Amniotic stem cell (primary cell): ENCODE measurements around the gene CXCR4.
"Not testable (repeated sequence)": the region's sequence is repeated elsewhere in the genome, so short reads cannot be mapped to it uniquely, and the experiment has no call there.

Experiments
- DNase-seq: peaks from one replicate; lab custom pipeline; 2025; lab: John Stamatoyannopoulos, UW

The CXCR4 gene

DNA sequence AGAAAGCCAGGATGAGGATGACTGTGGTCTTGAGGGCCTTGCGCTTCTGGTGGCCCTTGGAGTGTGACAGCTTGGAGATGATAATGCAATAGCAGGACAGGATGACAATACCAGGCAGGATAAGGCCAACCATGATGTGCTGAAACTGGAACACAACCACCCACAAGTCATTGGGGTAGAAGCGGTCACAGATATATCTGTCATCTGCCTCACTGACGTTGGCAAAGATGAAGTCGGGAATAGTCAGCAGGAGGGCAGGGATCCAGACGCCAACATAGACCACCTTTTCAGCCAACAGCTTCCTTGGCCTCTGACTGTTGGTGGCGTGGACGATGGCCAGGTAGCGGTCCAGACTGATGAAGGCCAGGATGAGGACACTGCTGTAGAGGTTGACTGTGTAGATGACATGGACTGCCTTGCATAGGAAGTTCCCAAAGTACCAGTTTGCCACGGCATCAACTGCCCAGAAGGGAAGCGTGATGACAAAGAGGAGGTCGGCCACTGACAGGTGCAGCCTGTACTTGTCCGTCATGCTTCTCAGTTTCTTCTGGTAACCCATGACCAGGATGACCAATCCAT, 2.7 kb downstream of the CXCR4 start:
- no peak for DNase-seq

DNA sequence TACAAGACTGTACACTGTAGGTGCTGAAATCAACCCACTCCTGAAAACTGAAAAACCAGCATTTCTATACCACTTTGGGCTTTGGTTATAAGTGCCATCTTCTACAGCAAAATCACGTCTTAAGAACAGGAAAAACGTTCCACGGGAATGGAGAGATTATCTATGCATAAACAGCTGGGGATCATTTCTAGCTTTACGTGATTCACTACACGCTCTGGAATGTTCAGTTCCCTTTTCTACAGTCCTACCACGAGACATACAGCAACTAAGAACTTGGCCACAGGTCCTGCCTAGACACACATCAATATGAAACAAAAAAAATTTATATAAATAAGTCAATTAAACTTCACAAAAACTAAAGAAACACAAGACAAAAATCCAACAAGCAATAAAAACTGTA, 3.6 kb downstream of the CXCR4 start:
- no peak for DNase-seq

DNA sequence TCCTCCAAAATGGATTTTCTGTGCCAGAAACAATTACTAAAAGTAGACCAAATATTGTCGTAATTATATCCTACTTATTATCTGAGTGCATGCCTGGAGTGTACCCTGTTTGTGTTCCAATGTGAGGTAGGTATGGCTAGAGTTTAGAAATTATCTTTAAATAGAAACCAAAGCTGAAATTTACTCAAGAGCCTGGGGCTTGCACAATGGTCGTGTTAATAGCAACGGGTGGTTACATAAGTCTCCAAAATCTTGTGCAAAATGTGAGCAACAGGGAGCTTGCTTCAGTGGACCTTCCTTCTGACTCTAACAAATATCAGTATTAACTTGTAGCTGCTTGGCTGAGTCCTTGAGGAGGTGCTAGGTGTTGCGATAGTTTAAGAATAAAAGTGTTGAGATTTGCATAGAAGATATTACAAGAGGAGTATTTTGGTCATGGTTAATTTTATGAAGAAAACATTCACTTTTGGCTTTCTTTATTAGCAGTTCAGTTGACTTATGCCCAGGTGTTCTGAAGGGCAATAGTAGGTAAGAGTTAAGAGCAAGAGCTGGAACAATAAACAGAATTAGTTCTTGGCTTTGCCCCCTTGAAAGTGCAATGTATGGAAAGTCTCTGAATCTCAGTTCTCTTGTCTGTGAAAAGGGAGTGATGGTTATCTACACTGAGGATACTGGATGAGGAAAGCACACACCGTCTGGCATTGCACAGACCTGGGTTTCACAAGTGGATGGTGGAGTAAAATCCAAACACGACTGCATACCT, 4.6 kb downstream of the CXCR4 start:
- no peak for DNase-seq

DNA sequence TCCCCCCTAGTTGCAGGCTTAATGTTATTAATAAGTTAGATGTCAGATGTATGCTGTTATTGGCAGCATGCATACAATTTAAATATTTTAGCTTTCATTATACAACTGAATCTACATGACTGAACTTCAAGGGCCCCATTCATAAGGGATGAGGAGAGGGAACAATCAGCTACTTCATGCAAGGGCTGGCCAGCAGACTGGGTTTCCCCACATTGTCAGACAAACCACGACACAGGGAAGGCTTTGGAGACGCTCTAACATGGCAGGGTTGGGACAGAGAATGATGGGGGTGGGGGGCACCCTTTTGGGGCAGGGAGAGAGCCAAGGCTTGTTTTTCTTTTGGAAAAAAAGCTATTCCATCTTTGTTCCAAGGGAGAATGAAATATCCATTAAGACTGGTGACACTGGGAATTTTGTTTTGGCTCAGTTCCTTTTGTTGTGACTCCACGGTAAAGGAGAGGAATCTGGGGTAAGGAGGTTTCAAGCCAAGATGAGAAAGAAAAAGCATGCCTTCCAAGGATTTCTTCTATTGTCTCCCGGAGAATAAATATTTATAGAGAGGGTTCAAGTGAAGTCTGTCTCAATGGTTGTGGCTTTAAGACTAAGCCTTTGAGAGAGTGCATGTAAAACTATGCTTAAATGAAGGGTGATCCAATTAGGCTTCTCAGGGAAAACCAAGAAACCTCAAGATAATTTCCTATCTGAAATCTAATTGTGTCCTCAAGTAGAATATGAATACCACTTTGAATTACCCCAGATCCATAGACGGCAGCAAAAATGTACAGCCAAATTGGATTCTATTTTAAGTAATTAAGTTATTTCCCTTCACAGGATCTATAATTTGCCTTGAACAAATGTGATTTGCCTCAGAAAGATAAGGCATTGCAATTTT, 5.4 kb downstream of the CXCR4 start:
- no peak for DNase-seq

DNA sequence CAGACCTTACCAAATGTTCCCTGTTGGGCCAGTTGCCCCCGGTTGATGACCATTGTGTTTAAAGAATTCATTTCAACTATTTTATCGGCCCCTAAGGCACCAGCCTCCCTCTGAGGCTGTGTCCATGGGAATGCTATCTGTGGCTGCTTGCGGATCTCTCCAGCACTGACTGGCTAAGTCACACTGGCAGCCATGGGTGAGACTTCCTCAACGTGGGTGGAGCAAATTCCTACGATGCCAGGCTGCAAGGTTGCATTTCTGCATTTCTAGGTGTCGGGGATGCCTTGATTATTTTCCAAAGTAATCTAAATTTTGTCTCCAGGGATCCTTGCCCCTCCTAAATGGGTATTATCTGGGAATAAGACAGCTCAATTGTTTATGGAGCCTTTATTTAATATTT, 6.2 kb downstream of the CXCR4 start:
- DNase-seq = no peak

DNA sequence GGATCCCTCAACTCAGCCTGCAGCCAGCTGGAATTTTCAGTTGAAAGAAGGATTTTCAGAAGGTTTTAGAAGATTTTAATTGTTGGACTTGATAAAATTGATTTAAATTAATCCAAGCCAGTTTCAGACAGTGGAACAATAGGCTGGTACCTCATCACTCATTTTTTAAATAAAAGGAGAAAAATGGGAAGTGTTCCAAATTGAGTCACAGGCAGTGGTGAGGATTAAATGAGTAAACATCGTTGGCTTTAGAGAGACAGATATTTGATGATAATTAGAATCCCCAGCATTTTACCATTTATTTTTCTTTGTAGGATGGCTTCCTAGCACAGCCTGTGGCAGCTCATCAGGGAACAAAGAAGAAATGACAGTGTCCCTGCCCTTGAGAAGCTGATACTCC, 7.4 kb downstream of the CXCR4 start:
- no peak for DNase-seq

DNA sequence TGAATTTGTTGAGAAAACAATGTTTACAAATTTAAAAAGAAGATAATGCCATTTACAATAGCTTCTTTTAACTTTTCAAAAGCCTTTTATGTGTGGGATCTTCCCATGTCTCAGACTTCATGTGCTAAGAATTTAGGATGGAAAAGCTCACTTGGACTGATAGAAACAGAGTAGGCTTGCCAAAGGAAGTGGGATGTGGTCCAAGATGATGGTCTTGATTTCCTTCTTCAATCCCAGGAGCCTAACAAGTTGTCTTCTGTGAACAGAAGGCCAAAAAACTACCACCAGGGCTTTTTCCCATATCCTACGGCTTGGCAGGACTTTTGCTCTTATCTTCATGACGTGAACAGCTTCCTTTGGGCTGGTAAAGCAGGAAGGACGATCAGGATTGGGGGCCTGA, 9.5 kb downstream of the CXCR4 start:
- no peak for DNase-seq

DNA sequence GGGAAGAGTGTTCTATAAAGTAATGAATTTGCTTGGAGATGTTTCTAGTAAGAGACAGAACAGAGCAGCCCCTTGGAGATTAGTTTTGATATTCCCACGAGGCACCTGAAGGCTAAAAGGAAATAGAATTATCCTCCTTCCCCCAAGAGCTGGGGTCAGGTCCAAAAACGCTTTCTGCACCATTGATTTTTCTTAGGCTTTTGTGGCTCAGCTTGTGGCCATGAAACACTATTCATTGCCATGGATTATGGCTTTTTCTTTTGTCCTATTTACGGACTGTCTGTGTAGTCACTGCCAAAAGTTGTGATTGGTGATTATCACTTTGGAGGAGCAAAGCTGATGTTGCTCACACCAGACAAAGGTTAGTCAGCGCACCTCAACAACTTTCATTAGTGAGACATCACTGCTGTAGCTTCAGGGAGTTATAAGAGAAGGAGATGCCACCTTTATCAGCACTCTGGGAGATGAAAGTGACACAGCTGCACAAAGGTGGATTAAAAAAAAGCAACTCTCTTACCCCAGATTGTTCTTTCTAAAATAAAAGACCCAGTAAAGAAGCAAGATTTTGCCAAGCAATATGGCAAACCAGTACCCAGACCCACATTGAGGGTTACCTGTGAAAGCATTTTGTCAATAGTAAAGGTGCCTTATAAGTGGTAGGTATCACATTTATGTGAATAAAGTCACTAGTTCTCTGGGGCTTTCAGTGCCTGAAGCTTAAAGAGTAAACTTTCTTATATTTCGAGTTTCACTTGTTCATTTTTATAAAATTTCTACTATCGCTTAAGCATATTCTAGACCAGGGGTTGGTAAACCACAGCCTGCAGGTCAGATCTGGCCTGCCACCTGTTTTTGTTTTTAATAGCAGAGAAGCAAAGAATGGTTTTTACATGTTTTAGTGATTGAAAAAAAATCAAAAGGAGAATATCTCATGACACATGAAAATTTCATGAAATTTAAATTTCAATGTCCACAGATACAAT, 10.6 kb downstream of the CXCR4 start:
- DNase-seq = no peak

DNA sequence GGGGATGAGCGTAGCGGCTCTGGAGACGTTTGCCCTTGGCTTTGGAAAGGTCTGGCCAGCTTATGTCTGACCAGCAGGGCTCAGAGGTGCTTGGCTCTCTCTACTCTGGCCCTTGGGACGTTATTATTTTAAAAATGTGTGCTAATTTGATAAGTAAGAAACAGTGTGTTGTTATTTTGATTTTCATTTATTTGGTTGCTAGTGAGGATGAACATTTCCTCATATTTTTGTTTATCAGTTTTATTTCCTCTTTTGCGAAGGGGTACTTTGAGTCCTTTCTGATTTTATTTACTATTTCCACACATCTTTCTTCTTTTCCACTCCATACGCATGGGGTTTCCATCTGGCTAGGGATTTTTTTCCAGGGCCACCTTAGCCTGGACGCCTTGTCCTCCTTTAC, 11.4 kb downstream of the CXCR4 start:
- no peak for DNase-seq

DNA sequence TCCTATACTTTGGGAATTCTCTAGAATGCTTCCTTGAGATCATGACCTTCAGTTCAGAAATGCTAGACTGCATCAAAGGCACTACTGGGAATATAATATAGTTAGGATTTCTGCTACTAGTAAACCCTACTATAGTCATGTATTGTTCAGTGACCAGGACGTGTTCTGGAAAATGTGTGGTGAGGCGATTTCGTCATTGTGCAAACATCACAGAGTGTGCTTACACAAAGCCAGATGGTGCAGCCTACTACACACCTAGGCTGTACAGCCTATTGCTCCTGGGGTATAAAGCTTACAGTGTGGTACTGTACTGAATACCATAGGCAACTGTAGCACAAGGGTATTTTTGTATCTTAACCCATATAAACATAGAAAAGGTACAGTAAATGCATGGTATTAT, 13.0 kb downstream of the CXCR4 start:
- no peak for DNase-seq

DNA sequence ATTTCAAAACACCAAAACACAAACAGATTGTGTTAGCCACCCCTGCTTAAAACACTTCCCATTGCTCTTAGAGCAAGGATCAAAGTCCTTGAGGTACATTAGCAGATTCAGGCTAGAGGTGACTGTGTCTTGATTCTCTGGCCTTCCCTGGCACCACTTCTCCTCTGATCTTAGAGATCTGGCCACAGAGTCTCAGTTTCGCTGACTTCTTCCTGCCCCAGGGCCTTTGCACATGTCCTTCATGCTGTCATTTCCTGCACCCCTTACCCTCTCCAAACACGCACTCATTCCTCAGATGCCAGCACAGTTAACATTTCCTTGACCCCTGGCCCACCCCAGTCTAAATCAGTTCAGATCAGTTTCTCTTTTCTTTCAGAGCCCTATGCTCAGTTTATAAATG, 16.9 kb downstream of the CXCR4 start:
- no peak for DNase-seq

DNA sequence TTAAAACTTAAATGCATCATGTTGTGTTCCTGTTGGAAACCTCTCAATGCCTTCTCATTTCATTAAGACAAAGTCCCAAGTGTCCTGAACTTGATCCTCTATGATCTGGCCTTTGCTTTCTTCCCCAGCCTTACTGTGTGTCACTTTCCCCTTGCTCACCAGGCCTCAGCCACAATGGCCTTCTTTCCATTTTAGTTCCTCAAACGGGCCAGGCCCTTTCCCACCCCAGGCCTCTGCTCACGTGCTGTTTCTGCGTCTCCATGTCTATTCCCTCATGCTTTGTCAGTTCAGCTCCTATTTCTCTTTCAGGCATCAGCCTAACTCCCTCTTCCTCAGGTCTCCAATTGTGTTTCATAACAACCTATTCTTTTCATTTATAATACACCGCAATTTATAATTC, 19.5 kb downstream of the CXCR4 start:
- no peak for DNase-seq

DNA sequence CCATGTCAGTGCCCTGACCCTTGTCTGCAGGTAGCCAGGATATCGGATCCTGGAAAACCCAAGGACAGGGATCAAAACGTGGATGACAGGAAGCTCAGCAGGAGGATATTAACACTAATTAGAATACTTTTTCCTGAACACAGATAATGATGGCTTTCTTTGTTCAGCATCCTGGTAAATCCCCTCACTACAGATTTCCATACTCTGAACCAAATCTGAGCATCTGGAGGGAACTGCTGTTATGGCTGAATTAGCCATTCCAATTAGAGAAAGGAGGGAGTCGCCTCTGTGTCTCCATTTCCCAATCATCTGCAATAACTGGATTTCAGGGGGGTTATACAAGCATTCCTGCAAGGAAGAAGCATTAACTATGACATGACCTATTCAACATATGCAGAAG, 24.4 kb downstream of the CXCR4 start:
- DNase-seq = no peak

DNA sequence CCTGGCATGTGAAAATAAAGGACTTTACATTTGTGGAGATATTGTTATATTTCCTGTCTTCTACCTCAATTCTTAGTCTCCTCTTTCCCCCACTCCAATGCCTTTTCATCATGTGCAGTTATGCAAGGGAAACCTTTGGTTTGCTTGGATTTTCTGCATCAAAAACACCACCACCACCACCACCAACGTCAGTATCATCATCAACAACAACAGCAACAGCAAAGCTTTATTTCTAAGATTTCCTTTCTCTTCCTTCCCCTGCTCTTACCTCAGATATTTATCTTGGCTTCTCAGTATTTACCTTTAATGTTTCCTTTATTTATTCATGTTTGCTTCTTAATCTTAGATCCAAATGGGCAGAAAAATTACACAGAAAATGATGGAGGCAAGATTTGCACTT, 26.1 kb downstream of the CXCR4 start:
- DNase-seq = no peak

DNA sequence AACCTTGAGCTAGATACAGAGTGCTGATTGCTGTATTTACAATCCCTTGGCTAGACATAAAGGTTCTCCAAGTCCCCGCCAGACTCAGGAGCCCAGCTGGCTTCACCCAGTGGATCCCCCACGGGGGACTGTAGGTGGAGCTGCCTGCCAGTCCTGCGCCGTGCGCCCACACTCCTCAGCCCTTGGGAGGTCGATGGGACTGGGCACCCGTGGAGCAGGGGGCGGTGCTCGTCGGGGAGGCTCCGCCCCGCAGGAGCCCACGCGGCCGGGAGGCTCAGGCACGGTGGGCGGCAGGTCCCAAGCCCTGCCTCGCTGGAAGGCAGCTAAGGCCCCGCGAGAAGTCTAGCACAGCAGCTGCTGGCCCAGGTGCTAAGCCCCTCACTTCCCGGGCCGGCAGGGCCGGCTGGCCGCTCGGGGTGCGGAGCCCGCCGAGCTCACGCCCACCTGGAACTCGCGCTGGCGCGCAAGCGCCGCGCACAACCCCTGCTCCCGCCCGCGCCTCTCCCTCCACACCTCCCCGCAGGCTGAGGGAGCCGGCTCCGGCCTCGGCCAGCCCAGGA, 30.0 kb downstream of the CXCR4 start:
- not testable (repeated sequence) for DNase-seq

DNA sequence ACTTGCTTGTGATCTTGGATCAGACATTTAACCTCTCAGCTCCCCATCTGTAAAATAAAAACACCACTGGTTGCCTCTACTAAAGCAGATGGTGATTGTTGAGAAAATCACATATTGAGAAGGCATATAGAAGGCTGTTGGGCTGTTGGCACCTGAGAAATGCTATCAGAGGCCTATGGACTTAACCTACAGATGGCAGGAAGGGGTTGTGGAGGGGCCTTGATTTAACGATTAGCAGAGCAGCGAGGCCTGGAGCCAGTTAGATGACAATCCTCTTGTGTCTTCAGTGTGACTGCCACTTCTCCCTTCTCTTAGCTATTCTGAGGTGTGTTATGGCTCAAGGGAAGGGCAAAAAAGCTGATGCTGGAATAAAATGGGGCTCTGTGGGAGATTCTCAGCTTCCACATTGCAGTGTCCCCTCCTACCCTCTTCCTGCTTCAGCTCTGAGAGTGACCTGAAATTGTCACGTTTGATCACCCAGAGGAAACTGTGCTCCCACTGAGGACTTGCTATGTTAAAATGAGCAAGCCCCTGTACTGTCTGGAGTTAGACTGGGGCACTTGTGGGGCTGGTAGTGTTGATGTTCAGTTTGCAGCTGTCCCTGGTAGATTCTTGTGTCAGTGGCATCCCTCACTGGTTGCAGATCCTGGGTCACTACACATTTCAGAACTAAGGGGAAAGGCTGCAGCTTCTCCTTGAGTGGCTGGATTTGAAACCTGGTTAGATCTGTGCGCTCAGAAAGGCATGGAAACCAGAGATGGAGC, 31.5 kb downstream of the CXCR4 start:
- DNase-seq = no peak

DNA sequence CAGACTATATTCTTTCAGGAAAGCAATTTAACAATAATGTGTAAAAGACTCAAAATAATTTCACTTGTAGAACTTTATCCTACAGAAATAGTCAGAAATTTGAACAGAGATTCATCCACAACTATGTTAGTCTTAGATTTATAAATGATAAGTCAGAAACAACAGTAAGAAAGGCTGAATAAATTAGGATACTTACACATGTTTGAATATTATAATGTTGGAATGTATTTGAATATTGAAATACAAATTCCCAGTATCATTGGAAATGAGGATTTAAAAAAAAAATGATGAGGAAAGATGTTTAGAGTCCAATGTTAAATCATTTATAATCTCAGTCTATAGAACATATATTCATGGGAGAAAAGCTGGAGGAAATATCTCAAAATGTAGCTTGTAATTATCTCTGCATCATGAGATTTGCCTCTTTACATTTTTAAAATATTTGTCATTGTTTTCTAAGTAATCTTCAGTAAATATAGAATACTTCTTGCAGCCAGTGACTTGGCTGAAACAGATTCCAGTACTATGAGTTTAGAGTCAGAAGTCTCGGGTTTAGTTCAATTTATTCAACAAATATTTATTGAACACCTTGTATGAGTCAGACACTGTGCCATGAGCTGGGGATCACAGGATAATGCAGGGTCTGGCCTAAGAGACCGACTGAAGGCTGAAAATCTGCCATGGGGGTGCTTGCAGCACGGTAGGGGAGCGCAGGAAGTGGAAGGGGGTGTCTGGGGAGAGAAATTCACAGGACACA, 32.3 kb downstream of the CXCR4 start:
- no peak for DNase-seq

DNA sequence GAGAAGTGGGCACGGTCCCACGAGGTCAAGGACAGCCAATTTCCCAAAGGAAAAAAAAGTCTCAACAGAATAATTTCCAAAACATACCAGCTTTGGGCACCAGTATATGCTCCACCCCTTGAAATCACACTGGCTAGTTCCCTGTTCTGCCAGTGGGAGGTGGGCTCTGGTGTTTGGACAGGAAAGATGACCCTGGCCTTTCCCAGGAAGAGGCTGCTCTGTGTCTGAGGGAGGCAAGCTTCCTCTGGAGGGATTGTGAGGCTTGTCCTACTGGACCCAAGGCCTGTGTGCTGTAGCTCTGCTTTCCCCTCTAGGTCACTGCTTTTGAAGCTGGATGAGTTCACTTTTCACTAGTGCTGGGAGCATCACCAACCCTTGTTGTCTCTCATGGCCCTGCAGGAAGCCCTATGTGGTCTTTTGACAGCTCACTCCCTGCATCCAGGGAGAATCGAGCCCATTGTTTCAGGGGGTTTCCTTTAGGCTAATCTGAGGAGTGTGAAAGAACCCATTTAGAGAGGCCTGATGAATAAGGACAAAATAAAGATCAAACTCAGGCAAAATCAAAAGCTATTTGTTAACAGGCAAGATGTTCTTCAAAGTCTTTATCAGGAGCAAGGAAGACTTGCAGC, 36.3 kb downstream of the CXCR4 start:
- DNase-seq = no peak

DNA sequence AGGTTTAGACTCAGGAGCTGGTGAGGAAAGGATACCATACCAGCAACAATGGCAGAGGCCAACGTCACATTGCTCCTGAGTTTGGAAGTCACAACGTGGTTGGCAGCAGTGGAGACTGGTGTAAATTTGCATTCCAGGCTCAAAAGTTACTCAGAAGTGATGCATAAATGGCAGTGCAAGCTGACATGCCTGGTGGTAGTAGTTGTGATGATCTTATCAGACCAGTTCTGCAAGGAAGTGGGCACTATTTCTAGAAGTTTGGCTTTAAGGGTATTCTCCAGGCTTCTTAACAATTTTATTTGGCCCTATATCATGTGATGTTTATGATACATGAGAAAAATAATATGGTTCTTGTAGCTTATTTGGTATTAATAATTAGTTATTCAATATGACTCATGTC, 37.8 kb downstream of the CXCR4 start:
- DNase-seq = no peak

DNA sequence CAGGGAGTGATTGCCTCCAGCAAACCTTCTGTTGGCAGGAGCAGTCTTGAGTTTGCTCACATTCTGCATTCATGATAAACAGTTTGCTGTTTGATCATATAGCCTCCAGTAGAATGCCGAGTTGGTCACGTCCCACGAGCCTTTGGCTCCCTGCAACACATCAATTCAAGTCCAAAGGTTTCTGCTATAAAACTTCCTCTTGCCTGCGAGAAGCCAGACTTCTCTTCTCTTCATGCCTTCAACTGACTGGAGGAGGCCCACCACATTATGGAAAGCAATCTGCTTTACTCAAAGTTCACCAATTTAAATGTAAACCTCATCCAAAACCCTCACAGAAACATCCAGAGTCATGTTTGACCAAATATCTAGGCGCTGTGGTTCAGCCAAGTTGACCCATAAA, 40.8 kb downstream of the CXCR4 start:
- no peak for DNase-seq
